Measurements from ENCODE around the gene RIPOR2.
"Not testable (repeated sequence)": the region's sequence is repeated elsewhere in the genome, so short reads cannot be mapped to it uniquely, and the experiment has no call there.

RIPOR2 gene

DNA sequence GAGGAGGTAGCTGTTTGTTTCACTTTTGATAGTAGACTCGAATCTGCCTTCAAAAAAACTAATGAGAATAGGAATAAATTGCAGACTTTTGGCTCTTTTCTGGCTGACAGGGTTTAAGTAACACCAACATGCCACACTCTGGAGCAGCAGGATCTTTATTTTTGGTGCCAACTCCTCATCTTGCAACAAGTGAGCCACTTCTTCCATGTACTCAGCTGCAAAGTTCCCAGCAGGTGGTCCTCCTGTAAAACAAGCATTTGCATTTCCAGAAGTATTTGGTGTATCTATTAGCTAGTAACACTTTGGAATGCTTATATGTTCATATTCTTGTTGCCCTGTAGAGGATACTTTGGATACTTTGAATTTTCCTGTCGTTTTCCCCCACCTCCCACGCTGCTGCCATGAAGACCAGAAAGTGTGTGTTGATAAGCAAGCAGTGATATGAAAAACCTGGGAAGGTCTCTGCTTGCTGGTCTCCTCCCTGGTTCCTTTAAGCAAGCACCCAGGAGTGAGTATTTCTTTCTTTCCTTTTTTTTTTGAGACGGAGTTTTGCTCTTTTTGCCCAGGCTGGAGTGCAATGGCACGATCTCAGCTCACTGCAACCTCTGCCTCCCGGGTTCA lies 138.1 kb downstream of the RIPOR2 start:
- DNase-seq: peak; percentile 27

DNA sequence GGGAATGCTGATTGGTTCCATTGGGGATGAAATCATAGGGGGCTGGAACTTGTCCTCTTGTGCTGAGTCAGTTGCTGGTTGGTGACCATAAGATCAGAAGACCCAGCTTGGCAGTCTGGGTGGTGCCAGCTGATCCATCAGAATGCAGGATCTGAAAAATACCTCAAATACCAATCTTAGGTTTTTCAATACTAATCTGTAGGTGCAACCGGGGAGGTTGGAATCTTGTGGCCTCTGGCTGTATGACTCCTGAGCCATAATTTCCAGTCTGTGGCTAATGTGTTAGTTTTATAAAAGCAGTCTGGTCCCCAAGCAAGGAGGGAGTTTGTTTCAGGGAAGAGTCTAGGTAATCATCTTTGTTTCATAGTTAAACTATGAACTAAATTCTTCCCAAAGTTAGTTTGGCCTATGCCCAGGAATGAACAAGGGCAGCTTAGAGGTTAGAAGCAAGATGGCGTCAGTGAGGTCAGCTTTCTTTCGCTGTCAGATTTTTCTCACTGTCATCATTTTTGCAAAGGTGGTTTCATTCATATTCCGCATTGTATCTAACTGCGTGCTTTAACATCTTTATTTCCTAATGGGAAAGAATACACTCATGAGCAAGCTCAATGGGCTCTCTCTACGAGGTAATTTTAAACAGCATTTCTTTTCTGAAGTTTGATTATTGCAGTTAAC lies 139.0 kb downstream of the RIPOR2 start:
- no peak for DNase-seq

DNA sequence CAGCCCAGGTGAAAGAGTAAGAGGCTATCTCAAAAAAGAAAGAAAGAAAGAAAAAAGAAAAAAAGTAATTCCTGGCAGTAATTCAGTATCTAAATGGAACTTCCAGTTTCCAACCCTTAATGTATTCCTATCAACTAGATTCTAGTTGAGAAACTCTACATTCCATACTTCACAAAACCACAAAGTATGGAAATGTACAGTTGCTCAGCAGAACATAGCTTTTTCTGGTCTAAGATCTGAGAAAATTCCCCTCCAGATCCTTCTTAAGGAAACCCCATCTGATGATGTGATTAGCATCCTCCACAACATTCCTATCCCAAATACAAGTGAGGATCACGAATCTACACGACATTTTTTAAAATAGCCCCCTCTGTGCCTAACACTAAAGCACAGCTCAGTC lies 140.7 kb downstream of the RIPOR2 start:
- peak; percentile 45 for DNase-seq

DNA sequence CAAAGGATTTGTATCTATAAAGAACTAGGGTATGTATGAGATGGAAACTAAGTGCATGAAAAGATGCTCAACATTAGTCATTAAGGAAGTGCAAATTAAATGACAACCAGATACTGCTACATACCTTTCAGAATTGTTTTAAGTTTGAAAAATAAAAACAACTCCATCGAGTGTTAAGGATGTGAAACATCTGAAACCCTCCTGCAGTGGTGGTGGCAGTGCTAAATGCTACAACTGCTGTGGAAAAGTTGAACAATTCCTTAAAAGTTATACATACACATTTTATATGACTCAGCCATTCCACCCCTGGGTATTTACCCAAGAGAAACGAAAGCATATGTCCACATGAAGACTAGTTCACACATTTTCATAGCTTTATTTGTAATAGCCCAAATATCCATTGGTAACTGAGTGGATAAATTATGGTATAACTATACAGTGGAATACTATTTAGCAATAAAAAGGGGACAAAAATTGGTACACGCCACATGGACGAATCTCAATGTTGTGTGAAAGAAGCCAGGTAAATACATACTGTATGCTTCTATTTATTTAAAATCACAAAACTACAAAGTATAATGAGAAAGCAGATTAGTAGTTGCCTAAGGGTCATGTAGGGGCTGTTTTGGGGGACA lies 147.6 kb downstream of the RIPOR2 start:
- DNase-seq: no peak

DNA sequence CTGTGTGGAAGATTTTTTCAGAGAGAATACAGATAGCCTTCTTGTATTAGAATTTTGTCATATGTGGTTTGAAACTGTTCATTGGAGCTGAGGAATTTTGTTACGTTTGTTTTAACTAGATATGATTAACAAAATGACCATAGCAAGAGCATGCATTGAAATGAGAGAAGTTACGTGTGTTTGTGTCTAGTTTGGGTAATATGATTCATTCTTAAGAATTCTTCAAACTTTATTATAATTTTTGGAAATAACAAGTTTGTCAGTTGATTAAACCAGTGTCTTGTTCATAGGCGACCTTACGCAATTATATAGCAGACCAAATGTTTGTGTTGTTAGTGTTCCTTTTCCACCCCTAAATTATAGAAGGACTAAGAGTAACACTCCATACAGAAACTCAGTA lies 155.6 kb downstream of the RIPOR2 start:
- DNase-seq: no peak

DNA sequence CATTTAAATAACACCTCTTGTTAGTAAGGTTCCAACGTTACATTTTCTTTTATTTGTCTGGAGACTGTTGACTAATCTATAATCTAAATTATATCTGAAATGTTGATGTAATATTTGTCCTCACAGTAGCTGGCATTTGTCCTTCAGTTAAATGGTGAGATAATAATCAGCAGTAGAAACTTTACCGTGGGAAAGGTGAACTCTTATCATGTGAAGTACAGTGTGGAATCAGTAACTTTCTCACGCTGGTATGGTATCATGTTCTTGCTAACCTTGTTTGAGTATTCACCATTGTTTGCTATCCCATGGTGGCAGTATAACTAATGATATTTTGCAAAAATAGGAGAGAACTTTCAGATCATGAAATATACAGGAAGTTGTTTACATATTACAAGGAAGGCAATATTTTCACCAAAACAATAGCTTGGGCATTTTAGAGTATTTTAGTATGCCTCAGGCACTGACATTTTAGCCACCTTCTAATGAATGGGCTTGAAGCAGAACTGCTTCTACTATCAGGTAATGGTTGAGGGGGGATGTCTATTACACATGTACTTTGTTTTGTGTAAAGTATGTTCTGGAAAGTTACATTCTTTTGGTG lies 156.2 kb downstream of the RIPOR2 start:
- no peak for DNase-seq

DNA sequence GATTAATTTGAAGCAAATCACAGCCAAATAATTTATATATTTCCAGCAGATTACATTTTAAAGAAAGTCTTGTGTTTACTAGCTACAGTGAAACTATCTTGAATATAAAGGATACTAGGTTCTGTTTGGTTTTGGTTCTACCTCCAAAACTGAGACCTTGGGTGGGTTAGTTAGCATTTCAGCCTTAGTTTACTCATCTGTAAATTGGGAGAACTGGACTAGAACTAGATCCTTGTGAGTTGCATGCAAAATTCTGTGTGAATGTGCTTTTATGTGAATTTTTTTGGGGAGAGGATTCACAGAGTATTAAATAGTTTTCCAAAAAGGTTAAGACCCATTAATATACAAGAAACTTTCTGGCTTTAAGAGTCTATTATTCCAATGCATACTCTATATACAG lies 156.9 kb downstream of the RIPOR2 start:
- no peak for DNase-seq

DNA sequence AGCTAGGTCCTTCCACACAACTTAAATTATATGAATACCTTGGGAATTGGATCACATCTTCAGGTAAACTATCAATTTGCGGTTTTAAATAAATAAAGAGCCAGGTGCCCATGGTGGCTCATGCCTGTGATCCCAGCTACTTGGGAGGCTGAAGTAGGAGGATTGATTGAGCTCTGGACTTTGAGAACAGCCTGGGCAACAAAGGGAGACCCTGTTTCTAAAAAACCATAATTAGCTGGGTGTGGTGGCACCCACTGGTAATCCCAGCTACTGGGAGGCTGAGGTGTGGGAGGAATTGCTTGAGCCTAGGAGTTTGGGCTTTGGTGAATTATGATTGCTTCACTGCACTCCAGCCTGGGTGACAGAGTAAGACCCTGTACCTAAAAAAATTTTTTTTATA lies 157.6 kb downstream of the RIPOR2 start:
- DNase-seq: no peak

DNA sequence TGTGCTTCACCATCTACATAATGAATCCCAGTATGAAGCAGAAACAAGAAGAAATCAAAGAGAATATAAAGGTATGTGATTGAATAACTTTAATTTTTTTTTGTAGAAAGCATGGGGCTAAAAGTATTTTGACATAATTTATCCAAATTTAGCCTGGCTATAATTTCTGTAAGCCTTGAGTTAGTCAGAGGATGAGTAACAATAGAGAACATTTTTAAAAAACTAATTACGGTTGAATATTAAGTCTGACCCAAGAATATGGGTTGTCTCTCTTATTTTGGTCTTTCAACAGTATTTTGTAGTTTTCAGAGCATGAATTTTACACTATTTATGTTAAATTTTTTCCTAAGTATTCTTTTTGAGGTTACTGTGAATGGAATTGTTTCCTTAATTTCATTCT lies 158.5 kb downstream of the RIPOR2 start:
- no peak for DNase-seq

DNA sequence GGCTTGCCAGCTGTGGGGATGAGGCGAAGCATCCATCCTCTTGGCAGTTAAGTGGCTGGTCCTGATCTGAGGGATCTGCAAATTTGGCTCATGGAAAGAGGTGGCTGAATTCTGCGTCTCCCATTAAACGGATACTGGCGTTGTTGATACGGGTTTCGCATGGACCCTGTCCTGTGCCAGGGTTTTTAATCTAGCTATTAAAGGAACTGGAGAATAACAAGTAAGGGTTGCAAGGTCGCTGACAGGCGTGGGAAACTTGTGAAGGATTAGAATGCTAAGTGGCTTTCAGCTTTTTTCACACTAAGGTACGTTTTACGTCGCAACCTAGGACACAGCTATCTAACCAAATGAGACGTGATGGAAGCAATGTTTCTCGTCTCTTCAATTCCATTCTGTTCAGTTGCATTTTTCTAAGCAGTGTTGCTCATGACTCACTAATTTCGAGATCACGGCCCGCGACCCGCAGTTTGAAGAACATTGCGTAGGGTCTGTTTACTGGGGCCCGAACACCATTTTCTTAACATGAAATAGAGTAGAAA lies 160.2 kb downstream of the RIPOR2 start:
- DNase-seq: no peak

DNA sequence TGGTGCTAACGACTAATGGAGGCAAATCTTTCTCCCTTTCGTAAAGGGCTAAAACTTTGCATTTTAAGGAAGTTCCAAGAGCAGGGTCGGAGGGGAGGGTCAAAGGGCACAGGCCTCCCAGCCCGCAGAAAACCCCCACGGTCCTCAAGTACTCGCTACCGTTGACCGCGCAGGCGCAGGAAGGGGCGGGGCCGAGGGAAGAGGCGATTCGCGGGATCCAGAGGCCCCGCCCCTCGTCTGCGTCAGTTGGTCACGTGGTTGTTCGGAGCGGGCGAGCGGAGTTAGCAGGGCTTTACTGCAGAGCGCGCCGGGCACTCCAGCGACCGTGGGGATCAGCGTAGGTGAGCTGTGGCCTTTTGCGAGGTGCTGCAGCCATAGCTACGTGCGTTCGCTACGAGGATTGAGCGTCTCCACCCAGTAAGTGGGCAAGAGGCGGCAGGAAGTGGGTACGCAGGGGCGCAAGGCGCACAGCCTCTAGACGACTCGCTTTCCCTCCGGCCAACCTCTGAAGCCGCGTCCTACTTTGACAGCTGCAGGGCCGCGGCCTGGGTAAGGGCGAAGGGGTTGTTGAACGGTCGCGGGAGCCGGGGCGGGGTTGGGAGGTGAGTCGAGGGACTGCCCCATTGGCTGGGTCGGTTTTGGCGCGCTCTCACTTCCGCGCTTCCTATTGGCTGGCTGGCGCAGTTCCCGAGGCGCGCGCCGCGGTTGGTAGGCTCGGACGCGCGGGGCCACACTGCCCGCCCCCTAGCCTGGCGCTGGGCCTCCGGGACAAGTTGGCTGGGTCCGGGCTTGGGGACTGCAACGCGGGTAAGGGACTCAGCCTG lies 160.9 kb downstream of the RIPOR2 start, which contains the start of gene GMNN:
TSS of gene GMNN (plus strand) at position 242 of the 824 bp plus-strand sequence. CDS start 2,310 bp downstream, outside the sequence.
- peak; percentile 91 for DNase-seq

DNA sequence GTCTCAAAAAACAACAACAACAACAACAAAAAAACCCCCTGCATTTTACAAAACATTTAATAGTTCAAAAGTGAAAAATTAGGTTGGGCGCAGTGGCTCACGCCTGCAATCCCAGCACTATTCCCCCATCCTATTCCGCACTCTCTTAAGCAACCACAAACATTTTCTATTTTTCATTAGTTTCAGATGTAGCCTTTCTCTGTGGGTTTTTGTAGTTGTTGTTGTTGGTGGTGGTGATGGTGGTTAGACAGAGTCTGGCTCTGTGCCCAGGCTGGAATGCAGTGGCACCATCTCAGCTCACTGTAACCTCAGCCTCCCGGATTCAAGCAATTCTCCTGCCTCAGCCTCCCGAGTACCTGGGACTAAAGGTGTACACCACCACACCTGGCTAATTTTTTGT lies 167.4 kb downstream of the RIPOR2 start:
- no peak for DNase-seq

DNA sequence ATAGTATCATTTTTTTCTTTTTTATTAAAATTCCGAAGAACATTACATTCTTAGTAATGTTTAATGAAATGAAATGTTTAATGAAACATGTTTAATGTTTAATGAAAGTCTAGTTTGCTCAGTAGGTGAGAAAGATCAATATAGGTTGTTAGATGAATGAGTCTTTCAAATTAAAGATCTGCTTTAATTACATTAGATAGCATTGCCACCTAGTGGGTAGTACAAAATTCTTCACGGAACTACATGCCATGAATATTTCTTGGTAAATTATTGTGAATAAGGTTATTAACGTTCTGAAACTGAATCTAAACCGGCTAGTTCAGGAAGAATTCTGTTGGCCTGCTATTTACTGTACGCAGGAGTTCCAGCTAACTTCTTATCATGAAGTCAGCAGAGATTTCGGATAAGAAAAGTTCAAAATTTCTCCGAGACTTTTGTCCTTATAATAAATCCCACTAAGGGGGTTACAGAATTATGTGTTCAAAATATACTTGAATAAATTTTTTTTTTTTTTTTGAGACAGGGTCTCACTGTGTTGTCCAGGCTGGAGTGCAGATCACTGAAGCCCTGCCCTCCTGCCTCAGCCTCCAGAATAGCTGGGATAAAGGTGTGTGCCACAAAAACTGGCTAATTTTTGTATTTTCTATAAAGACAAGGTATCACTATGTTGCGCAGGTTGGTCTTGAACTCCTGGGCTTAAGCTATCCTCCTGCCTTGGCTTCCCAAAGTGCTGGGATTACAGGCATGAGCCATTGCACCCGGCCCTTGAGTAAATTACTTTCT lies 168.9 kb downstream of the RIPOR2 start:
- DNase-seq: no peak

DNA sequence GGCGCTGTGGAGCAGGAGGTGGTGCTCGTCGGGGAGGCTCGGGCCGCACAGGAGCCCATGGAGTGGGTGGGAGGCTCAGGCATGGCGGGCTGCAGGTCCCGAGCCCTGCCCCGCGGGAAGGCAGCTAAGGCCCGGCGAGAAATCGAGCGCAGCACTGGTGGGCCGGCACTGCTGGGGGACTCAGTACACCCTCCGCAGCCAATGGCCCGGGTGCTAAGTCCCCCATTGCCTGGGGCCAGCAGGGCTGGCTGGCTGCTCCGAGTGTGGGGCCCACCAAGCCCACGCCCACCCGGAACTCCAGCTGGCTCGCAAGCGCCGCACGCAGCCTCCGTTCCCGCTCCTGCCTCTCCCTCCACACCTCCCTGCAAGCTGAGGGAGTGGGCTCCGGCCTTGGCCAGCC lies 169.8 kb downstream of the RIPOR2 start:
- DNase-seq: not testable (repeated sequence)

DNA sequence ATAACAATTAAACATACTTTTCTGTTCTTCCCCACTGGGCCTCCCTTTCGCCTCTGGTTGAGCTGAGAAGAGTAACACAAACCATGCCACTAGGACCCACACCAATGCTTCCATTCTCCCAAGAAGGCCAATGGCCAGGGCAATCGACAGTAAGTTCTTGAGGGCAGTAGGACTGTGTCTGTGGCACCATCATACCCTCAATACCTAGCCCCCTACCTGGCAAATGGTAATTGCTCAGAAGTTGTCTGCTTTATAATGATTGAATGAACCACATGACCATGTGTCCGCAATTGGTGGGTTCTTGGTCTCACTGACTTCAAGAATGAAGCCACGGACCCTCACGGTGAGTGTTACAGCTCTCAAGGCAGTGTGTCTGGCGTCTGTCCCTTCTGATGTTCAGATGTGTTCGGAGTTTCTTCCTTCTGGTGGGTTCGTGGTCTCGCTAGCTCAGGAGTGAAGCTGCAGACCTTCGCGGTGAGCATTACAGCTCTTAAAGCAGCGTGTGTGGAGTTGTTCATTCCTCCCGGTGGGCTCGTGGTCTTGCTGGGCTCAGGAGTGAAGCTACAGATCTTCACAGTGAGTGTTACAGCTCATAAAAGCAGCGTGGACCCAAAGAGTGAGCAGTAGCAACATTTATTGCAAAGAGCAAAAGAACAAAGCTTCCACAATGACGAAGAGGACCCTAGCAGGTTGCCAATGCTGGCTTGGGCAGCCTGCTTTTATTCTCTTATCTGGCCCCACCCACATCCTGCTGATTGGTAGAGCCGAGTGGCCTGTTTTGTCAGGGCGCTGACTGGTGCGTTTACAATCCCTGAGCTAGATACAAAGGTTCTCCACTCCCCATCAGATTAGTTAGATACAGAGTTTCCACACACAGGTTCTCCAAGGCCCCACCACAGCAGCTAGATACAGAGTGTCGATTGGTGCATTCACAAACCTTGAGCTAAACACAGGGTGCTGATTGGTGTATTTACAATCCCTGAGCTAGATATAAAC lies 170.6 kb downstream of the RIPOR2 start:
- not testable (repeated sequence) for DNase-seq

DNA sequence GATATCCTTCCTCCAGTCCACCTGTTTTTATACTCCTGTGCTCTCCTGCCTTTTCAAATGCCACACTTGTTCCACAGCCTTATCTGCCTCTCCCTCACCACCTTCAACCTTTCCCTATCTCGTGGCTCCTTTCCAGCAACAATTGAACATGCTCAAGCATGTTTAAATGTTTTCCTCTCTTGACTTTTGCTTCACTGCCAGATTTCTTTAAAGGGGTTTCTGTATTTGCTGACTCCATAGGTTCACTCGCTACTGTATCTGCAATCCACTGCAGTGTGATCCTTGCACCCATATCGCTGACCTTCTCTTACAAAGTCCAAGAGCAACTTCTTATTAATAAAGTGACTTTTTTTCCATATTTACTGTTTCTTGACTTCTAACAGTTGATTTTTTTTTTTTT lies 172.2 kb downstream of the RIPOR2 start:
- DNase-seq: no peak

DNA sequence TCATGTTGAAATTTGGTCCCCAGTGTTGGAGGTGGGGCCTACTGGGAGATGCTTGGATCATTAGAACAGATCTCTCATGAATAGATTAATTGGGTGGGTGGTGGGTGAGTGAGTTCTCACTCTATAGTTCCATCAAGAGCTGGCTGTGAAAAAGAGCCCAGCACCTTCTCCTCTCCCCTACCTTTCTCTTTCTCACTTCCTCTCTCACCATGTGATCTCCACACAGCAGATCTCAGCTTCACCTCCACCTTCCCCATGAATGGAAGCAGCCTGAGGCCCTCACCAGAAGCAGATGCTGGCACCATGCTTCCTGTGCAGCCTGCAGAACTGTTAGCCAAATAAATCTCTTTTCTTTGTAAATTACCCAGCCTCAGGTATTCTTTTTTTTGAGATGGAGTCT lies 173.9 kb downstream of the RIPOR2 start:
- DNase-seq: no peak

DNA sequence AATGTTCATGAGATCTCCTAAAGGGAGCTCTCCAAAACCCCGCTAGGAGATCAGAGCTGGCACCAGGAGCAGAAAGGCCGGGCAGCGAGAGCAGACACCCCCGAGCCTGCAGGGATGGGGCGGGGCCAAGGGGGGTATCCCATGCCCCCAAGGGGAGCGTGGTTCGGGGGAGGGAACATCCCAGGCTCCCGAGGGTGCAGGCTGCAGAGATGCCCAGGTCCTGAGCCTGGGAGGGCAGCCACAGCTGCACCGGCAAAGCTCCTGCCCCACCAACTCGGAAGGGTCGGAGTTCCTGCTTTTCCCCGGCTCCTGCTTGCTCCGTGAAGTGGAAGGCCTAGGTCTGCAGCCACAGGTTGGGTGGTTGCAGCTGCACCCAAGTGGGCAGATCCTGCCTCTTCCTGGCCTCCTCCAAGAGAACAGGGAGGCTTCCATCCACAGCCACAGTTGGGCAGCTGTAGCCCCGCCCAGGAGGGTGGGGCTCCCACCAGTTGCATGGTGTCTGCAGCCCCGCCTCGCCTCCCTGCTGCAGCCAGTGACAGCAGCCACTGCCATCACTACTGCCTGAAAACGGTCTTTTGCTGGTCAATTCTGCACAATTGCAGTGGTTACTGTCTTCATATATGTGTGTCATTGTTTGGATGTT lies 174.4 kb downstream of the RIPOR2 start:
- DNase-seq: peak; percentile 38

DNA sequence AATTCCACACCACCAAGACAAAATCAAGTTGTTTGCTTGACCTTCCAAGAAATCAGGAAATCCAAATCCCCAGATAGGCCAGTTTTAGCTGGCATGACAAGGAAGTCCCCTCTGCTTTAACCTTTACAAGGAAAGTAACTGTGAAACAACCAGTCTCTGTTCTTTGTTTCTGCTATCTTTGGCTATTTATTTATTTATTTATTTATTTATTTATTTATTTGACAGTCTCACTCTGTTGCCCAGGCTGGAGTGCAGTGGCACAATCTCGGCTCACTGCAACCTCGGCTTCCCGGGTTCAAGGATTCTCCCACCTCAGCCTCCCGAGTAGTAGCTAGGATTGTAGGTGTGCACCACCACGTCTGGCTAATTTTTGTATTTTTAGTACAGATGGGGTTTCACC lies 175.6 kb downstream of the RIPOR2 start:
- DNase-seq: no peak

DNA sequence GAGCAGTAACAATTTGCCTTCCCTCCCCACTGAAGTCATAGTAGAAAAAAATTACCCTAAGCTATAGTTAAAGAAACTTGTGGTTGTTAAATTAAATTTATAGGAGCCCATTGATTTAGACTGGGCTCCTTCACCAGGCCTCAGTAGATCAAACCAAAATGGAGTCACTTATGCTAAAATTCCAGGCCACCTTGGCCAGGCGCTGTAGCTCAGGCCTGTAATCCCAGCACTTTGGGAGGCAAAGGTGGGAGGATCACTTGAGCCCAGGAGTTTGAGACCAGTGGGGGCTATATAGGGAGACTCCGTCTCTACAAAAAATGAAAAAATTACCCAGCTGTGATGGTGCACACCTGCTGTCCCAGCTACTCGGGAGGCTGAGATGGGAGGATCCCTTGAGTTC lies 176.0 kb downstream of the RIPOR2 start:
- no peak for DNase-seq
